ENCODE results near the gene EYS. TPM values are rescaled to one million over a fixed set of nuclear protein-coding genes. Genes with fewer than 3 reads are reported as not detected.

EYS gene
- total and polyA plus RNA-seq, 2 of the 8 experiments (the other 6 are each of a cell fraction or from before 2014, with no cell fraction given): 0.05 to 0.13 TPM

DNA sequence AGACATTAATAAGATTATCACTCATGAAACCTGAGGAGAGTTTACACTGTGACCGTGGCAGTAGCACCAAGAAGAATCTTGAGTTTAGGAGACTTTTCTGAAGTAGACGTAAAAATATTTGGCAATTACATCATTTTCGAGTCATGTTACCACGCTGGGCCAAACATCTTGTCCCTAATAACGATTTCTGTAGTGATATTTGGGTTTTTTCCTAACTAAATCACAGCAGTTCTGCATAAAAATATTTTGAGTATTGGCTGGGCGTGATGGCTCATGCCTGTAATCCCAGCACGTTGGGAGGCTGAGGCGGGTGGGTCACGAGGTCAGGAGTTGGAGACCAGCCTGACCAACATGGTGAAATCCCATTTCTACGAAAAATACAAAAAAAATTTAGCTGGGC is 1809.1 kb downstream of the EYS start:
- CTCF ChIA-PET (ENCODE audit: partially characterized antibody): no interaction called here
- Histone ChIP-seq H2AFZ (ENCODE audit: low read length) (no peak overlapping the region), H3K23ac (ENCODE audit: insufficient read length) (no peak overlapping the region), H3K23me2 (ENCODE audit: low read depth, low read length) (no peaks in the 10 kb centered on the region), H3K27ac (ENCODE audit: low read depth, low read length) (no peak overlapping the region), H3K9me3 (ENCODE audit: insufficient read depth in 2 of 2, low read depth in 1 of 2, low read length in 1 of 2) (no peaks in the 10 kb centered on the region), H2BK12ac (ENCODE audit: low read depth, low read length) (no peak overlapping the region), H2AK5ac (ENCODE audit: low read depth, low read length) (no peak overlapping the region), H4K20me1 (replicated peaks in 1 of 2; ENCODE audit: control insufficient read depth in 1 of 2, insufficient read depth in 2 of 2, low read length in 2 of 2) (no peaks in the 10 kb centered on the region), H3K36me3 (ENCODE audit: control insufficient read depth in 2 of 4, insufficient read depth in 4 of 4, low read length in 3 of 4) (no peaks in the 10 kb centered on the region), H4K8ac (ENCODE audit: extremely low read depth, insufficient read depth, low read length) (no peak overlapping the region), H3K4me3 (ENCODE audit: extremely low read depth in 1 of 4, insufficient read depth in 2 of 4, low read depth in 3 of 4, low read length in 4 of 4) (no peak overlapping the region), H3K14ac (ENCODE audit: insufficient read length) (no peak overlapping the region), H3K56ac (replicated peaks; ENCODE audit: insufficient read length, low read depth, low read length) (no peak overlapping the region), H3K4ac (replicated peaks; ENCODE audit: insufficient read length, low read depth, low read length) (no peak overlapping the region), H3K27me3 (replicated peaks in 1 of 4; ENCODE audit: control insufficient read depth in 3 of 4, extremely low read depth in 1 of 4, insufficient read depth in 3 of 4, low read length in 3 of 4) (no peaks in the 10 kb centered on the region), H3K9ac (replicated peaks in 1 of 4; ENCODE audit: extremely low read depth in 1 of 4, low read depth in 3 of 4, low read length in 3 of 4) (no peak overlapping the region), H3K18ac (ENCODE audit: extremely low read depth, low read length) (no peak overlapping the region), H4K91ac (replicated peaks; ENCODE audit: insufficient read length, low read length) (no peak overlapping the region), H3K79me2 (ENCODE audit: control insufficient read depth in 1 of 2, insufficient read depth in 2 of 2, low read length in 2 of 2) (no peaks in the 10 kb centered on the region), H4K5ac (ENCODE audit: insufficient read length, low read depth, low read length) (no peak overlapping the region), H2BK20ac (ENCODE audit: low read length) (no peak overlapping the region), H2BK5ac (ENCODE audit: low read depth, low read length) (no peak overlapping the region), H2BK120ac (replicated peaks; ENCODE audit: low read depth, low read length) (no peak overlapping the region), H3K79me1 (ENCODE audit: low read depth, low read length) (no peaks in the 10 kb centered on the region), H2BK15ac (ENCODE audit: low read length) (no peak overlapping the region), H3K4me1 (replicated peaks in 1 of 4; ENCODE audit: control insufficient read depth in 3 of 4, insufficient read depth in 4 of 4, low read length in 3 of 4) (no peaks in the 10 kb centered on the region), H3K4me2 (ENCODE audit: insufficient read depth in 1 of 2, low read depth in 2 of 2, low read length in 2 of 2) (no peak overlapping the region)
- whole genome bisulfite sequencing, 2 experiments (ENCODE audit: extremely low coverage in 1 of 2, insufficient coverage in 1 of 2, insufficient read length in 1 of 2, insufficient replicate concordance in 2 of 2, low coverage in 1 of 2, low lambda C conversion rate in 2 of 2, missing lambda C conversion rate in 1 of 2): 92% methylated on average over 10 of the region's 10 CpGs; no CpG with 5 or more reads in 1 of the 2 experiments
- no peak for DNase-seq (ENCODE audit: low read depth in 1 of 2, low spot score in 2 of 2)
- POLR2A ChIA-PET (ENCODE audit: partially characterized antibody): no interaction called here
- FAIRE-seq: no peak
- TF ChIP-seq GABPA (IDR thresholded peaks at IDR 0.05; ENCODE audit: borderline replicate concordance, insufficient read depth, low read length) (no peak), SP4 (IDR thresholded peaks at IDR 0.05; ENCODE audit: low read length) (no peak), EZH2 (IDR thresholded peaks at IDR 0.05; ENCODE audit: low read depth, low read length, severe bottlenecking) (no peak), JUND (IDR thresholded peaks at IDR 0.05; ENCODE audit: low read length) (no peak)
- TF ChIP-seq, protein P1, sequence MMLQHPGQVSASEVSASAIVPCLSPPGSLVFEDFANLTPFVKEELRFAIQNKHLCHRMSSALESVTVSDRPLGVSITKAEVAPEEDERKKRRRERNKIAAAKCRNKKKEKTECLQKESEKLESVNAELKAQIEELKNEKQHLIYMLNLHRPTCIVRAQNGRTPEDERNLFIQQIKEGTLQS (IDR thresholded peaks at IDR 0.05; ENCODE audit: insufficient read depth, low read depth, low read length): no peak

Measured in H1 (cell line).